ENCODE measurements around the gene LYZL1. TPM values are rescaled to one million over a fixed set of nuclear protein-coding genes. Genes with fewer than 3 reads are reported as not detected.

LYZL1 gene
- total and polyA plus RNA-seq, 7 donors: not detected

DNA sequence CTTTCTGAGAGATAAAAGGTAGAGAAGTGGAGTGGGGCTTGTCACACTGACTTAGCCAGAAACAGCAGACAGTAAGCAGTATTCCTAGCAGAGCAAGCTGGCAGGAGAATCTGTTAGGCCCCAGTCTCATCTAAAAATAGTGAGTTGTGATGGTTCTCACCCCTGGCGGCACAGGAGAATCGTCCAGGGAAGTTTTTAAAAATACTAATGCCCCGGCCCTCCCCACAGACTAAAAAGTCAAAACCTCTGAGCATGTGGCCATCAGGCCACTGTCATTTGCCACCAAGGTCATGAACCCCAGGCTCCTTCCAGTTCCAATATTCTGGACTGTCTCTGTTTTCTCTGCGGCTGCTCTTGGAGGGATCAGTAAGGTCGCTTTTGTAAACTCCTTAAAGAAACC, 34.0 kb downstream of the LYZL1 start:
- DNase-seq: no peak
- H3K4me3 ChIP-seq: no peak overlapping the region
- peaks cover 15% of the 10 kb centered on the region for H3K4me1 ChIP-seq
- TF ChIP-seq, protein P1, sequence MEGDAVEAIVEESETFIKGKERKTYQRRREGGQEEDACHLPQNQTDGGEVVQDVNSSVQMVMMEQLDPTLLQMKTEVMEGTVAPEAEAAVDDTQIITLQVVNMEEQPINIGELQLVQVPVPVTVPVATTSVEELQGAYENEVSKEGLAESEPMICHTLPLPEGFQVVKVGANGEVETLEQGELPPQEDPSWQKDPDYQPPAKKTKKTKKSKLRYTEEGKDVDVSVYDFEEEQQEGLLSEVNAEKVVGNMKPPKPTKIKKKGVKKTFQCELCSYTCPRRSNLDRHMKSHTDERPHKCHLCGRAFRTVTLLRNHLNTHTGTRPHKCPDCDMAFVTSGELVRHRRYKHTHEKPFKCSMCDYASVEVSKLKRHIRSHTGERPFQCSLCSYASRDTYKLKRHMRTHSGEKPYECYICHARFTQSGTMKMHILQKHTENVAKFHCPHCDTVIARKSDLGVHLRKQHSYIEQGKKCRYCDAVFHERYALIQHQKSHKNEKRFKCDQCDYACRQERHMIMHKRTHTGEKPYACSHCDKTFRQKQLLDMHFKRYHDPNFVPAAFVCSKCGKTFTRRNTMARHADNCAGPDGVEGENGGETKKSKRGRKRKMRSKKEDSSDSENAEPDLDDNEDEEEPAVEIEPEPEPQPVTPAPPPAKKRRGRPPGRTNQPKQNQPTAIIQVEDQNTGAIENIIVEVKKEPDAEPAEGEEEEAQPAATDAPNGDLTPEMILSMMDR (IDR thresholded peaks at IDR 0.05): no peak
- no peaks in the 10 kb centered on the region for H3K36me3 ChIP-seq (ENCODE audit: insufficient read depth in 1 of 2, low read depth in 1 of 2)
- ATAC-seq: peak in 3 of 4 donors; percentile 47 to 67 (median 61)
- peak overlapping the region; percentile 18 for H3K27ac ChIP-seq
- intact Hi-C loops (cut with DNase I): no loop called here
- no peaks in the 10 kb centered on the region for H3K27me3 ChIP-seq (ENCODE audit: insufficient read depth in 3 of 3, low read length in 2 of 3)
- no peaks in the 10 kb centered on the region for H3K9me3 ChIP-seq
- 18 to 25% (median 23%) methylated on average over 5 of the region's 5 CpGs for WGBS, 3 donors

DNA sequence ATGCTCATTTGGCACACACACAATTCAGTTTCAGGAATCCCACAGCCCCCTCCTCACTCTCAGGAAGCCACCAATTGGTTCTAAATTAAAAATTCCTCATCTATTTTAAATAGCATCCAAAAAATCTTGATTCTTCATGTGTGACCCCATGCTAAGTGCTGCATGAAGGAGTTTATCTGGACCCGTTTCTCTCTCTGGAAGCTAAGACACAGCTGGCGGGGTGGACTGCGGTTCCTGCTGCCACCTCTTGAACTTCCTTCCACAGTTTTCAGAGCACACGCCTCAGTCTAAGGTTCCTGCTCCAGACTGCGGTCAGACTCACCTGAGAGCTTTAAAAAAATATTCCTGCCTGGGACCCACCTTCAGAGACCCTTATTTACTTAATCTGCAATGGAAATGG, 34.5 kb downstream of the LYZL1 start:
- TF ChIP-seq, protein P1 (IDR thresholded peaks at IDR 0.05): no peak
- no peaks in the 10 kb centered on the region for H3K27me3 ChIP-seq (ENCODE audit: insufficient read depth in 3 of 3, low read length in 2 of 3)
- no peak for DNase-seq
- no peak overlapping the region for H3K27ac ChIP-seq
- H3K36me3 ChIP-seq (ENCODE audit: insufficient read depth in 1 of 2, low read depth in 1 of 2): no peaks in the 10 kb centered on the region
- intact Hi-C loops (cut with DNase I): no loop called here
- 59 to 83% (median 70%) methylated on average over 5 of the region's 5 CpGs for WGBS, 3 donors
- ATAC-seq: no peak
- H3K4me1 ChIP-seq: peaks cover 15% of the 10 kb centered on the region
- H3K4me3 ChIP-seq: no peak overlapping the region
- no peaks in the 10 kb centered on the region for H3K9me3 ChIP-seq

DNA sequence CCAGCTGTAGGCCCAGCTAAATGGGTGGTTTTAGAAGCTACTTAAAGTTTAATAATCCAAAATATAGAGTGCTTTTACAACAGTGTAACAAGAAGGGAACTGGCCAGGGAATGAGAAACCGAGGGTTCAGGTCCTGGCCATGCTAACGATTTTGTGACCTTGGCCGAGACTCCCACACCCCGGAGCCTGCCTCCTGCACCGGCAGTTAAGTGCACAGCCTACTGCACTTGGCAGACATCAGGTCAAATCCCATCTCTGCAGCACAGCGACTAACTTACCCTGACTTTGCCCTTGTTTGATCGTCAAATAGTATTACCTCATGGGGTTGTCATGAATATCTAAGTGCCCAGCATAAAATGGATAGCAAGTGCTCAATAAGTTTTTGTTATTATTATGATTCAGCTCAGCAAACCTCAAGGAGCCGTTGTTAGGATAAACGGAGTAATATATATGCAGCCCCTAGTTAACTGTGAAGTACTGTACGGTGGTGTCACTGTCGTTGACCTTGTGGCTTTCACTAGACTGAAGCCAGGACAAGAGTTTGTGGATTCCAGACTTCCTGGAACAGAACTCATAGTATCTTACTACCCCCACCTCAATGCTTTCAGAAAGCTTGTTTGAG, 35.5 kb downstream of the LYZL1 start:
- intact Hi-C loops (cut with DNase I): no loop called here
- no peak for ATAC-seq
- DNase-seq: no peak
- H3K27ac ChIP-seq: no peak overlapping the region
- no peaks in the 10 kb centered on the region for H3K36me3 ChIP-seq (ENCODE audit: insufficient read depth in 1 of 2, low read depth in 1 of 2)
- no peaks in the 10 kb centered on the region for H3K9me3 ChIP-seq
- H3K4me3 ChIP-seq: no peak overlapping the region
- peaks cover 16% of the 10 kb centered on the region for H3K4me1 ChIP-seq
- TF ChIP-seq, protein P1 (IDR thresholded peaks at IDR 0.05): no peak
- WGBS, 3 donors: 76 to 81% (median 79%) methylated on average over 11 of the region's 11 CpGs
- H3K27me3 ChIP-seq (ENCODE audit: insufficient read depth in 3 of 3, low read length in 2 of 3): no peaks in the 10 kb centered on the region

DNA sequence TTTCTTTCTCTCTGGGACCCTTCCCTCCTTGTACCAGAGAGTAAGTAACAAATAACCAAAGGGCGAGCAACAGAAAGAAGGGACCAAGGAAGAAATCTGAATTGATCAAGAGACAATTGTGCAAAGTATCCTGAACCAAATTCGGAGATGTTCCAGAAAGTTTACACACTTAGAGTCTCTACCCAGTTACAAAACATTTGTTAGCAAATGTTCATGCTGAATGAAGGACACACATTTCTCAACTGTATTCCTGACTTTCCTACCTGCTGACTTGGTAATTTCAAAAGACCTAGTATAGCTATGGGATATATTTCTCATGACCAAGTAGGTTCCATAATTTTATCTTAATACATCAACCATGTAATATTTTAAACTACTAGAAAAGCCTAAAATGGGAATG, 37.4 kb downstream of the LYZL1 start:
- Histone ChIP-seq H3K9me3 (no peaks in the 10 kb centered on the region), H3K4me1 (peaks cover 14% of the 10 kb centered on the region), H3K27ac (no peak overlapping the region), H3K36me3 (ENCODE audit: insufficient read depth in 1 of 2, low read depth in 1 of 2) (no peaks in the 10 kb centered on the region), H3K4me3 (no peak overlapping the region), H3K27me3 (ENCODE audit: insufficient read depth in 3 of 3, low read length in 2 of 3) (no peaks in the 10 kb centered on the region)
- ATAC-seq: no peak
- 95 to 98% (median 97%) methylated on average over 2 of the region's 2 CpGs for WGBS, 3 donors
- TF ChIP-seq, protein P1 (IDR thresholded peaks at IDR 0.05): no peak
- no peak for DNase-seq
- intact Hi-C loops (cut with DNase I): no loop called here
